SK-N-SH (cell line): ENCODE data around the gene SIDT2. TPM values are rescaled to one million over a fixed set of nuclear protein-coding genes. Genes with fewer than 3 reads are reported as not detected.
A peak's percentile ranks its signal among the peaks of the same experiment; 100 is the strongest.

ENCODE experiments used
- CTCF ChIA-PET: fragments of 300-600, 350-600 bp; formaldehyde crosslinking; extraction: SDS; loops from one replicate; lab custom pipeline; 2021; lab: Yijun Ruan, JAX
- POLR2A ChIA-PET: fragments of 350-600 bp; sonication (Branson Sonifier 250); formaldehyde crosslinking; extraction: SDS; loops from one replicate; lab custom pipeline; 2020; ENCODE audit warnings: antibody characterized with exemption, inconsistent platforms; lab: Yijun Ruan, JAX
- DNase-seq: peaks from one replicate; pipeline ENCODE4 v3.0.0; 2012
- H2AFZ ChIP-seq: fragments of 200-600 bp; sonication (generic); 2 replicates; pipeline ENCODE4 v1.8.1; 2016; ENCODE audit warnings: antibody characterized with exemption, mild to moderate bottlenecking, low read depth
- H3F3A ChIP-seq: fragments of 200-600 bp; sonication (generic); replicated peaks from 2 replicates; pipeline ENCODE3; 2016; ENCODE audit warnings: antibody characterized with exemption, mild to moderate bottlenecking; ENCODE audit not compliant: insufficient read depth
- H3K27ac ChIP-seq, 2 experiments: fragments of 200-500 bp in 1 of 2; fragments of 200-600 bp in 1 of 2; sonication (Bioruptor generic) in 1 of 2; sonication (generic), shearing (Covaris generic) in 1 of 2; 2 replicates each; pipeline versions ENCODE4 v1.5.1 to v1.6.1; 2014 to 2016; ENCODE audit warnings: low read depth in 2 of 2, inconsistent platforms in 1 of 2, low read length in 1 of 2, mild to moderate bottlenecking in 1 of 2, mixed read lengths in 1 of 2
- H3K27me3 ChIP-seq: fragments of 200-600 bp; sonication (generic), shearing (Covaris generic); 2 replicates; pipeline ENCODE4 v1.6.1; 2016; ENCODE audit warnings: mixed run types; ENCODE audit not compliant: insufficient read depth
- H3K36me3 ChIP-seq, 2 experiments: fragments of 200-500 bp in 1 of 2; fragments of 200-600 bp in 1 of 2; sonication (Bioruptor generic) in 1 of 2; sonication (generic) in 1 of 2; replicated peaks in 1 of 2; 2 replicates each; pipeline versions ENCODE3 to v1.5.1; 2014 to 2016; ENCODE audit warnings: low read length in 1 of 2, mild to moderate bottlenecking in 1 of 2; ENCODE audit not compliant: insufficient read depth in 2 of 2, control insufficient read depth in 1 of 2
- H3K4me1 ChIP-seq, 2 experiments: fragments of 200-500 bp in 1 of 2; fragments of 200-600 bp in 1 of 2; sonication (Bioruptor generic) in 1 of 2; sonication (generic), shearing (Covaris generic) in 1 of 2; 2 replicates each; pipeline versions ENCODE4 v1.5.1 to v1.6.1; 2014 to 2016; ENCODE audit warnings: low read depth in 1 of 2, low read length in 1 of 2, mixed run types in 1 of 2; ENCODE audit not compliant: insufficient read depth in 2 of 2, control insufficient read depth in 1 of 2
- H3K4me2 ChIP-seq: fragments of 200-600 bp; sonication (generic), shearing (Covaris generic); 2 replicates; pipeline ENCODE4 v1.6.1; 2017; ENCODE audit warnings: mixed run types
- H3K4me3 ChIP-seq, 2 experiments: fragments of 200-500 bp in 1 of 2; fragments of 200-600 bp in 1 of 2; sonication (Bioruptor generic) in 1 of 2; sonication (generic), shearing (Covaris generic) in 1 of 2; 2 replicates each; pipeline versions ENCODE4 v1.5.1 to v1.8.1; 2014 to 2016; ENCODE audit warnings: low read depth in 2 of 2, inconsistent platforms in 1 of 2, low read length in 1 of 2, mild to moderate bottlenecking in 1 of 2, mixed read lengths in 1 of 2, moderate library complexity in 1 of 2
- H3K79me2 ChIP-seq: fragments of 200-600 bp; sonication (generic); 2 replicates; pipeline ENCODE4 v1.8.1; 2017; ENCODE audit warnings: mild to moderate bottlenecking; ENCODE audit not compliant: insufficient read depth
- H3K9ac ChIP-seq: fragments of 200-600 bp; sonication (generic); 2 replicates; pipeline ENCODE4 v1.6.1; 2017; ENCODE audit warnings: mixed run types
- H3K9me2 ChIP-seq: fragments of 200-600 bp; sonication (generic); 2 replicates; pipeline ENCODE4 v1.6.1; 2017; ENCODE audit warnings: mixed run types
- H3K9me3 ChIP-seq: fragments of 200-600 bp; sonication (generic); 2 replicates; pipeline ENCODE4 v1.6.1; 2017; ENCODE audit warnings: mixed run types, mild to moderate bottlenecking, moderate library complexity
- H4K20me1 ChIP-seq: fragments of 200-600 bp; sonication (generic); 2 replicates; pipeline ENCODE4 v1.6.1; 2017; ENCODE audit warnings: mild to moderate bottlenecking, mixed run types; ENCODE audit not compliant: insufficient read depth
- ELF1 ChIP-seq: IDR thresholded peaks from 2 replicates; pipeline ENCODE4 v1.4.0; 2012
- GABPA ChIP-seq: IDR thresholded peaks from 2 replicates; pipeline ENCODE4 v1.4.0; 2012; ENCODE audit warnings: low read depth, mild to moderate bottlenecking
- JUND ChIP-seq: IDR thresholded peaks from 2 replicates; pipeline ENCODE4 v1.4.0; 2012
- NFIC ChIP-seq: IDR thresholded peaks from 2 replicates; pipeline ENCODE4 v1.4.0; 2012; ENCODE audit warnings: borderline replicate concordance
- PBX3 ChIP-seq: IDR thresholded peaks from 2 replicates; pipeline ENCODE4; 2012
- RAD21 ChIP-seq: IDR thresholded peaks from 2 replicates; pipeline ENCODE4 v1.6.1; 2012; ENCODE audit warnings: mild to moderate bottlenecking, low read length
- TEAD4 ChIP-seq: IDR thresholded peaks from 2 replicates; pipeline ENCODE4 v1.4.0; 2012; ENCODE audit warnings: mild to moderate bottlenecking, borderline replicate concordance; ENCODE audit not compliant: insufficient read depth
- USF2 ChIP-seq: fragments of 150-350 bp; IDR thresholded peaks from 2 replicates; pipeline ENCODE4 v1.6.1; 2017; ENCODE audit warnings: antibody characterized with exemption, low read length, low read depth, borderline replicate concordance
- YY1 ChIP-seq: IDR thresholded peaks from 2 replicates; pipeline ENCODE4 v1.4.0; 2012; ENCODE audit warnings: low read depth, mild to moderate bottlenecking
- ZBTB33 ChIP-seq: IDR thresholded peaks from 2 replicates; pipeline ENCODE4 v1.4.0; 2012; ENCODE audit warnings: low read depth, borderline replicate concordance
- WGBS: methylation state at CpG from one replicate; pipeline ENCODE4 v1.1.6; 2017; ENCODE audit warnings: low lambda C conversion rate; 5-methylcytosine and 5-hydroxymethylcytosine counted together
- polyA plus RNA-seq, 3 experiments: library from polyadenylated mRNA; depleted of rRNA; stranded (reverse); fragments of >200 nt; gene quantifications; 2 replicates each; pipeline ENCODE4 v1.2.3, GENCODE V29; 2012

SIDT2 gene
- polyA plus RNA-seq, 1 of the 3 experiments (the other 2 are of a cell fraction): 17.5 TPM

- Histone ChIP-seq H3K4me2 (peak overlapping the region; percentile 99), H3F3A (peaks cover 26% of the 10 kb centered on the region), H3K79me2 (peaks cover 11% of the 10 kb centered on the region; the same call in 1 of the 2 replicates), H3K27me3 (no peaks in the 10 kb centered on the region), H2AFZ (peak overlapping the region; percentile 78), H4K20me1 (no peaks in the 10 kb centered on the region), H3K27ac (peak overlapping the region; percentile 42 to 82), H3K9me2 (no peaks in the 10 kb centered on the region), H3K36me3 (peaks cover 1 to 10% of the 10 kb centered on the region in 2 experiments), H3K4me1 (peaks cover 10 to 29% of the 10 kb centered on the region in 2 experiments; a peak in 2 of 4 replicates), H3K9ac (no peak overlapping the region), H3K4me3 (peak overlapping the region; percentile 76 to 77), H3K9me3 (no peaks in the 10 kb centered on the region)
- WGBS: 87% methylated on average over 10 of the region's 10 CpGs
- ChIA-PET CTCF (interaction anchor here (1.0 to 6.4 kb wide), 4 partner anchors 16 to 386 kb away, joined by 3 to 54 read pairs (median 12); partner anchors contain the start of genes APOA5, PCSK7 and RNF214), POLR2A (interaction anchor here (0.7 kb wide), 1 partner anchor 19 kb away, joined by 3 read pairs; no protein-coding TSS in a partner anchor)
- DNase-seq: no peak
- no peak for TF ChIP-seq PBX3
- TF ChIP-seq ELF1: no peak
- TF ChIP-seq RAD21: no peak
- no peak for TF ChIP-seq TEAD4
- no peak for TF ChIP-seq GABPA
Observed at GRCh38 chr11:117177534-117178209, 871 bp upstream of the SIDT2 start.

- POLR2A ChIA-PET: interaction anchor here (1.0 kb wide), 1 partner anchor 33 kb away, joined by 3 read pairs; no protein-coding TSS in a partner anchor
Observed at GRCh38 chr11:117179048-117179999, 781 bp downstream of the SIDT2 start.

More at GRCh38 chr11:117179048-117179999, 781 bp downstream of the SIDT2 start:
- H3K36me3 ChIP-seq: peaks cover 8 to 14% of the 10 kb centered on the region in 2 experiments
- DNase-seq: no peak
- peak overlapping the region; percentile 81 for H3K9ac ChIP-seq
- H3K79me2 ChIP-seq: peaks cover 11% of the 10 kb centered on the region; the same call in 1 of the 2 replicates
- no peaks in the 10 kb centered on the region for H3K9me3 ChIP-seq
- H3K27me3 ChIP-seq: no peaks in the 10 kb centered on the region
- peak overlapping the region; percentile 76 to 77 for H3K4me3 ChIP-seq
- H3K4me1 ChIP-seq: peaks cover 10 to 20% of the 10 kb centered on the region in 2 experiments; a peak in 2 of 4 replicates
- peak overlapping the region; percentile 56 for H2AFZ ChIP-seq
- H3F3A ChIP-seq: peaks cover 17% of the 10 kb centered on the region
- H3K4me2 ChIP-seq: peak overlapping the region; percentile 99
- CTCF ChIA-PET: interaction anchor here (0.6 to 6.4 kb wide), 9 partner anchors 9 to 388 kb away, joined by 3 to 54 read pairs (median 4); partner anchors contain the start of genes APOA5, PCSK7 and RNF214
- WGBS: 10% methylated on average over 29 of the region's 39 CpGs
- TF ChIP-seq ZBTB33 (no peak), YY1 (no peak), JUND (no peak), TEAD4 (no peak), USF2 (no peak), NFIC (no peak)
- H3K9me2 ChIP-seq: no peaks in the 10 kb centered on the region
- no peaks in the 10 kb centered on the region for H4K20me1 ChIP-seq
- peak overlapping the region; percentile 42 to 82 for H3K27ac ChIP-seq
